Measurements from ENCODE around the gene WDFY2. TPM values are rescaled to one million over a fixed set of nuclear protein-coding genes. Genes with fewer than 3 reads are reported as not detected.

The WDFY2 gene
- total RNA-seq, 1 experiment from 2014 or later = 14.1 TPM

GRCh38 chr13:51621602-51622001, 37.3 kb downstream of the WDFY2 start:
- H3K4me2 ChIP-seq = no peak overlapping the region
- no peaks in the 10 kb centered on the region for H3K27me3 ChIP-seq (ENCODE audit: insufficient read depth, low read depth)
- H3K9me3 ChIP-seq (ENCODE audit: insufficient read depth, low read depth) = no peaks in the 10 kb centered on the region
- TF ChIP-seq CTCF (conservative IDR thresholded peaks at IDR 0.05) = no peak
- TF ChIP-seq EZH2 (IDR thresholded peaks at IDR 0.05; ENCODE audit: low read depth) = no peak
- H3K9me2 ChIP-seq (ENCODE audit: insufficient read depth) = no peaks in the 10 kb centered on the region
- POLR2A ChIA-PET (ENCODE audit: unreplicated experiment) = no interaction called here
- CTCF ChIA-PET = no interaction called here
- H3F3A ChIP-seq (ENCODE audit: insufficient read depth, low read depth) = no peaks in the 10 kb centered on the region
- no peaks in the 10 kb centered on the region for H3K4me1 ChIP-seq (replicated peaks; ENCODE audit: insufficient read depth)
- no peak overlapping the region for H3K27ac ChIP-seq
- H3K4me3 ChIP-seq = no peak overlapping the region
- no TSS peak for BruUV-seq (replicated peaks)
- no peak overlapping the region for H2AFZ ChIP-seq
- no peaks in the 10 kb centered on the region for H4K20me1 ChIP-seq (ENCODE audit: insufficient read depth)
- no peaks in the 10 kb centered on the region for H3K36me3 ChIP-seq (ENCODE audit: low read depth)
- intact Hi-C loops (cut with micrococcal nuclease; ENCODE audit: unreplicated experiment) = no loop called here
- DNase-seq = no peak
- H3K79me2 ChIP-seq (ENCODE audit: low read depth) = no peaks in the 10 kb centered on the region

DNA sequence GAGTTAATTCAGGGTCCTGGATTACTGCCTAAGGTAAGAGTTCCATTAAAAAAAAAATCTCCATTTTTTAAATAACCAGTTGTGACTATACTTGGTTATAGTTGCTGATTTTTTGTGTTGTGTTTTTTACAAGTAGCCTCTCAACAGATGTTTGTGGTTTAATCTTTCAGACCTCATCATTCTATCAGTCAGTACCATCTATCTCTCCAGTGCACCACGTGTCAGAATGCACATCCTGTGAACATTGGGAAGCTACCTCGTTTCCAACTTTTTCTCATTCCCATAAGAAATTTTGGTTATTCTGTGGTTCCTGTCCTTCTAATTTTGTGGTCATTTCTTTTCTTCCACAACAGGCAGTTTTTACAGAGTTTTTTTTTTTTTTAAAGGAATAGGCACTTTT, 39.2 kb downstream of the WDFY2 start:
- Histone ChIP-seq H3K79me2 (ENCODE audit: low read depth) (no peaks in the 10 kb centered on the region), H3K27ac (no peak overlapping the region), H3K4me3 (no peak overlapping the region), H3K36me3 (ENCODE audit: low read depth) (no peaks in the 10 kb centered on the region), H4K20me1 (ENCODE audit: insufficient read depth) (no peaks in the 10 kb centered on the region), H3K27me3 (ENCODE audit: insufficient read depth, low read depth) (no peaks in the 10 kb centered on the region), H2AFZ (no peak overlapping the region), H3K4me1 (replicated peaks; ENCODE audit: insufficient read depth) (no peaks in the 10 kb centered on the region), H3K9me3 (ENCODE audit: insufficient read depth, low read depth) (no peaks in the 10 kb centered on the region), H3K4me2 (no peak overlapping the region), H3K9me2 (ENCODE audit: insufficient read depth) (no peaks in the 10 kb centered on the region), H3F3A (ENCODE audit: insufficient read depth, low read depth) (no peaks in the 10 kb centered on the region)
- DNase-seq = no peak
- ChIA-PET CTCF (no interaction called here), POLR2A (ENCODE audit: unreplicated experiment) (interaction anchor here (0.7 kb wide), 1 partner anchor 17 kb away, joined by 4 read pairs; no protein-coding TSS in a partner anchor)
- intact Hi-C loops (cut with micrococcal nuclease; ENCODE audit: unreplicated experiment) = no loop called here
- BruUV-seq (replicated peaks) = no TSS peak
- TF ChIP-seq EZH2 (IDR thresholded peaks at IDR 0.05; ENCODE audit: low read depth) = no peak
- no peak for TF ChIP-seq CTCF (conservative IDR thresholded peaks at IDR 0.05)

GRCh38 chr13:51624207-51624606, 39.9 kb downstream of the WDFY2 start:
- H3F3A ChIP-seq (ENCODE audit: insufficient read depth, low read depth) = no peaks in the 10 kb centered on the region
- H3K36me3 ChIP-seq (ENCODE audit: low read depth) = no peaks in the 10 kb centered on the region
- no peak overlapping the region for H2AFZ ChIP-seq
- H3K4me3 ChIP-seq = no peak overlapping the region
- no peaks in the 10 kb centered on the region for H3K9me2 ChIP-seq (ENCODE audit: insufficient read depth)
- intact Hi-C loops (cut with micrococcal nuclease; ENCODE audit: unreplicated experiment) = no loop called here
- no peak overlapping the region for H3K4me2 ChIP-seq
- H3K79me2 ChIP-seq (ENCODE audit: low read depth) = no peaks in the 10 kb centered on the region
- no peaks in the 10 kb centered on the region for H3K4me1 ChIP-seq (replicated peaks; ENCODE audit: insufficient read depth)
- TF ChIP-seq EZH2 (IDR thresholded peaks at IDR 0.05; ENCODE audit: low read depth) = no peak
- TF ChIP-seq CTCF (conservative IDR thresholded peaks at IDR 0.05) = no peak
- no TSS peak for BruUV-seq (replicated peaks)
- H3K27me3 ChIP-seq (ENCODE audit: insufficient read depth, low read depth) = no peaks in the 10 kb centered on the region
- POLR2A ChIA-PET (ENCODE audit: unreplicated experiment) = no interaction called here
- no peaks in the 10 kb centered on the region for H3K9me3 ChIP-seq (ENCODE audit: insufficient read depth, low read depth)
- DNase-seq = no peak
- no peak overlapping the region for H3K27ac ChIP-seq
- no peaks in the 10 kb centered on the region for H4K20me1 ChIP-seq (ENCODE audit: insufficient read depth)
- CTCF ChIA-PET = no interaction called here

Measured in PC-9 (cell line).